Astrocyte (in vitro differentiated cells and primary cell): ENCODE measurements around the gene REEP6.

Experiments used
- CTCF ChIP-seq: IDR thresholded peaks from 2 replicates; pipeline ENCODE4 v1.5.1; 2011; ENCODE audit warnings: low read depth, mild to moderate bottlenecking, inconsistent platforms, low read length, moderate library complexity; ENCODE audit not compliant: insufficient read depth
- EZH2 ChIP-seq: IDR thresholded peaks from 2 replicates; pipeline ENCODE4 v1.6.1; 2012; ENCODE audit warnings: mild to moderate bottlenecking, low read length, inconsistent platforms; ENCODE audit not compliant: insufficient read depth

GRCh38 chr19:1474011-1474764, 16.8 kb upstream of the REEP6 start:
- TF ChIP-seq CTCF (no peak), EZH2 (no peak)
